HL-60 (cell line): ENCODE data around the gene IVD.

ENCODE experiments used
- DNase-seq, 2 experiments: peaks; one replicate each; pipeline ENCODE4 v3.0.0-alpha.2; 2010 to 2020; ENCODE audit warnings: low read depth in 1 of 2, low spot score in 1 of 2
- H3K27ac ChIP-seq: fragments of 250-450 bp; sonication (Bioruptor Pico); replicated peaks from 2 replicates; pipeline ENCODE4 v1.5.1; 2020; ENCODE audit warnings: mild to moderate bottlenecking, moderate library complexity
- H3K27me3 ChIP-seq: fragments of 250-450 bp; sonication (Bioruptor Pico); 2 replicates; pipeline ENCODE4 v1.5.1; 2021; ENCODE audit warnings: mild to moderate bottlenecking, moderate library complexity; ENCODE audit not compliant: insufficient read depth, poor library complexity, severe bottlenecking
- H3K4me3 ChIP-seq: replicated peaks from 2 replicates; pipeline ENCODE4 v1.5.1; 2011; ENCODE audit warnings: mild to moderate bottlenecking, control low read depth, low read length; ENCODE audit not compliant: insufficient read depth
- CTCF ChIP-seq: IDR thresholded peaks from one replicate; pipeline ENCODE4 v1.5.1; 2011; ENCODE audit warnings: low read length, control low read depth, inconsistent platforms; ENCODE audit not compliant: insufficient read depth
- GABPA ChIP-seq: IDR thresholded peaks from 2 replicates; pipeline ENCODE4 v1.6.1; 2012; ENCODE audit warnings: low read depth
- POLR2AphosphoS5 ChIP-seq: IDR thresholded peaks from 2 replicates; pipeline ENCODE4 v1.6.1; 2012; ENCODE audit warnings: low read depth
- SPI1 ChIP-seq: IDR thresholded peaks from 2 replicates; pipeline ENCODE4 v1.6.1; 2012; ENCODE audit warnings: low read depth, mild to moderate bottlenecking, borderline replicate concordance
- TF ChIP-seq, protein P1 (sequence below): IDR thresholded peaks from 2 replicates; pipeline ENCODE4 v1.6.1; 2012; ENCODE audit warnings: low read depth; ENCODE audit not compliant: insufficient replicate concordance

IVD gene

DNA sequence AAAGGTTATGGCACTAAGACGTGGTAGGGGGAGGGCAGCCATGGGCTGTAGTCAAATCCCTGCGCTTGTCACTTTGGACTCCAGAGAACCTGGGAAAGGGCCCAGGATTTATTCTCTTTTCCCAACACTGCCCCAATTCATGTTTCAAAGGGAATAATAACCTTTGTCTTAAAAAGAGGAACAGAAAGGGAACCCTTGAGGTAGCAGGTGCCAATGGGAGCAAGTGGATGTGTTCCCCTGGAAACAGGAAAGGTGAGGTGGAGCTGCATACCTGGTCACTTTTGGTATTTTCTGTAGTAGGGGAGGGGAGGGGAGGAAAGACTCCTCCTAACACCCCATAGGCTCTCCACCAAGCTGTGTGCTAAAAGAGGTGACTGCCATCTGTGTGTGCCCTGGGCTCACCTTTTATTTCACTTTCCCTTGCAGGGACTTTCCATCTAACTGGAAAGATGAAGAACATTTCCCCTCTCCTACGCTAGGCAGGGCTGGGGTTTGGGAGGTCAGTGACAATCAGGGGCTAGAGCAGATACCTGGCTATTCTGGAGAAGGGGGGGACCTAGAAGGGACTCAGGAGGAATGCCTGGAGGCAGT lies 59.1 kb downstream of the IVD start:
- no peak overlapping the region for H3K27ac ChIP-seq
- 0 out of 2 replicates have a peak, but pooled peaks have one; percentile 2 for TF ChIP-seq SPI1
- TF ChIP-seq, protein P1, sequence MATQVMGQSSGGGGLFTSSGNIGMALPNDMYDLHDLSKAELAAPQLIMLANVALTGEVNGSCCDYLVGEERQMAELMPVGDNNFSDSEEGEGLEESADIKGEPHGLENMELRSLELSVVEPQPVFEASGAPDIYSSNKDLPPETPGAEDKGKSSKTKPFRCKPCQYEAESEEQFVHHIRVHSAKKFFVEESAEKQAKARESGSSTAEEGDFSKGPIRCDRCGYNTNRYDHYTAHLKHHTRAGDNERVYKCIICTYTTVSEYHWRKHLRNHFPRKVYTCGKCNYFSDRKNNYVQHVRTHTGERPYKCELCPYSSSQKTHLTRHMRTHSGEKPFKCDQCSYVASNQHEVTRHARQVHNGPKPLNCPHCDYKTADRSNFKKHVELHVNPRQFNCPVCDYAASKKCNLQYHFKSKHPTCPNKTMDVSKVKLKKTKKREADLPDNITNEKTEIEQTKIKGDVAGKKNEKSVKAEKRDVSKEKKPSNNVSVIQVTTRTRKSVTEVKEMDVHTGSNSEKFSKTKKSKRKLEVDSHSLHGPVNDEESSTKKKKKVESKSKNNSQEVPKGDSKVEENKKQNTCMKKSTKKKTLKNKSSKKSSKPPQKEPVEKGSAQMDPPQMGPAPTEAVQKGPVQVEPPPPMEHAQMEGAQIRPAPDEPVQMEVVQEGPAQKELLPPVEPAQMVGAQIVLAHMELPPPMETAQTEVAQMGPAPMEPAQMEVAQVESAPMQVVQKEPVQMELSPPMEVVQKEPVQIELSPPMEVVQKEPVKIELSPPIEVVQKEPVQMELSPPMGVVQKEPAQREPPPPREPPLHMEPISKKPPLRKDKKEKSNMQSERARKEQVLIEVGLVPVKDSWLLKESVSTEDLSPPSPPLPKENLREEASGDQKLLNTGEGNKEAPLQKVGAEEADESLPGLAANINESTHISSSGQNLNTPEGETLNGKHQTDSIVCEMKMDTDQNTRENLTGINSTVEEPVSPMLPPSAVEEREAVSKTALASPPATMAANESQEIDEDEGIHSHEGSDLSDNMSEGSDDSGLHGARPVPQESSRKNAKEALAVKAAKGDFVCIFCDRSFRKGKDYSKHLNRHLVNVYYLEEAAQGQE = no peak
- H3K4me3 ChIP-seq = no peak overlapping the region
- no peaks in the 10 kb centered on the region for H3K27me3 ChIP-seq
- DNase-seq = no peak

- Histone ChIP-seq H3K4me3 (no peak overlapping the region), H3K27me3 (no peaks in the 10 kb centered on the region), H3K27ac (no peak overlapping the region)
- DNase-seq = no peak
- no peak for TF ChIP-seq CTCF
- no peak for TF ChIP-seq POLR2AphosphoS5
- TF ChIP-seq, protein P1 = no peak
- no peak for TF ChIP-seq SPI1
- no peak for TF ChIP-seq GABPA
Measured at GRCh38 chr15:40465939-40466338, 60.3 kb downstream of the IVD start.

DNA sequence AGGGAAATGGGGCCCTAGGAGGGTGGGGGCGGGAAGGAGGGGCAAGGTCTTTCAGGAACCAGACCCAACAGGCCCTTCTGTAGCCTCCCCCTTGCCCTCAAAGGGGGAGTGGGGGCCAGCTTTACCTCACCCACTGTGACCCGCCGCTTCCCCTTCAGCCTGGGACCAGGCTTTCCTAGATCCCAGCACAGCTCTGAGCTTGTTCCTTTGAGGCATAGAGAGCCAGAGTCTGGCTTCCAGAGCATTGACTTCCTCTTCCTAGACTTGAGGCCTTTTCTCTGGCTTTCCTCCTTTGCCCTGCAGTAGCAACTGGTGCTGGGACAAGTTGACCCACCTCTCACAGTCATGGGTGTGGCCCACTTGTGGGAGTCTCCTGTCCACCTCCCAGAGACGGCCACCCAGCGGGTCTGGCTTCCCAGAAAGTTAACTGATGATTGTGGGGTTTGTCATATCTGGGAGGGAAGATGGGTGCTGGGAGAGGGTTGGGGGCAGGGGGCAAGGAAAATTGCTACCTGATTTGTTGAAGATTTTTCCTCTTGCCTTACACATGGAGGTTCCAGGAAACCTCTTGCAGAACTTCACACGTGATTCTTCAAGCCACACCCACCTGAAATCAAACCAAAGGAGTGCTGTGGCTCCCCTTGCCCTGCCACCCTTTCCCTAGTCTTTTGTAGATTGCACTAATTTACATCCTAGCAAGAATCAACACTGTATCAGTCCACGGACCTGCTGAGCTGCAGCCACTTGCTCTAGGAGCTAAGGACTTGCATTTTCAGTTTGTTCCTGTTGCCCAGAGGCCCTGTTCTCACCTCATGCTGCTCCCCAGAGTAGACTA lies 61.0 kb downstream of the IVD start:
- Histone ChIP-seq H3K4me3 (no peak overlapping the region), H3K27ac (no peak overlapping the region), H3K27me3 (no peaks in the 10 kb centered on the region)
- DNase-seq = no peak
- TF ChIP-seq CTCF = no peak
- TF ChIP-seq SPI1 = peak; percentile 60; the same call in 1 of the 2 replicates

- H3K27ac ChIP-seq = no peak overlapping the region
- no peak for DNase-seq
- H3K4me3 ChIP-seq = no peak overlapping the region
- TF ChIP-seq SPI1 (no peak), CTCF (no peak), POLR2AphosphoS5 (no peak), GABPA (no peak)
- TF ChIP-seq, protein P1 = no peak
- H3K27me3 ChIP-seq = no peaks in the 10 kb centered on the region
Measured at GRCh38 chr15:40467261-40467615, 61.6 kb downstream of the IVD start.
